Endothelial cell (in vitro differentiated cells): ENCODE data around the gene NELL1. TPM values are rescaled to one million over a fixed set of nuclear protein-coding genes. Genes with fewer than 3 reads are reported as not detected.

Experiments used
- DNase-seq: peaks from one replicate; pipeline ENCODE4 v3.0.0; 2021; ENCODE audit warnings: low spot score
- H3K27ac Mint-ChIP-seq: one replicate; pipeline ENCODE4 v1.8.0; 2021; ENCODE audit warnings: mixed read lengths, inconsistent platforms; ENCODE audit not compliant: unreplicated experiment
- H3K27me3 Mint-ChIP-seq: one replicate; pipeline ENCODE4 v1.8.0; 2021; ENCODE audit warnings: mild to moderate bottlenecking, moderate library complexity, mixed read lengths, inconsistent platforms; ENCODE audit not compliant: unreplicated experiment
- H3K36me3 Mint-ChIP-seq: one replicate; pipeline ENCODE4 v1.8.0; 2021; ENCODE audit warnings: mild to moderate bottlenecking, low read depth, mixed read lengths, inconsistent platforms; ENCODE audit not compliant: unreplicated experiment
- H3K4me1 Mint-ChIP-seq: one replicate; pipeline ENCODE4 v1.8.0; 2021; ENCODE audit warnings: mild to moderate bottlenecking, mixed read lengths, inconsistent platforms; ENCODE audit not compliant: unreplicated experiment
- H3K4me3 Mint-ChIP-seq: one replicate; pipeline ENCODE4 v1.8.0; 2021; ENCODE audit warnings: mild to moderate bottlenecking, mixed read lengths, inconsistent platforms; ENCODE audit not compliant: unreplicated experiment
- H3K9me3 Mint-ChIP-seq: one replicate; pipeline ENCODE4 v1.8.0; 2021; ENCODE audit warnings: mixed read lengths, inconsistent platforms; ENCODE audit not compliant: unreplicated experiment
- CTCF ChIP-seq: fragments of 200-600 bp; sonication (generic); IDR thresholded peaks from one replicate; pipeline ENCODE4 v1.5.0; 2021; ENCODE audit warnings: antibody characterized with exemption; ENCODE audit not compliant: unreplicated experiment
- total RNA-seq: library from RNA; stranded (reverse); fragmentation: NEBNext Ultra II Directional; extraction: Animal tissue kit (Norgen Biotek cat#: 25700); gene quantifications from one replicate; pipeline ENCODE4 v1.2.1, GENCODE V29; 2021; ENCODE audit not compliant: unreplicated experiment

Gene NELL1
- total RNA-seq, 1 donor from 2014 or later: 0.26 TPM

DNA sequence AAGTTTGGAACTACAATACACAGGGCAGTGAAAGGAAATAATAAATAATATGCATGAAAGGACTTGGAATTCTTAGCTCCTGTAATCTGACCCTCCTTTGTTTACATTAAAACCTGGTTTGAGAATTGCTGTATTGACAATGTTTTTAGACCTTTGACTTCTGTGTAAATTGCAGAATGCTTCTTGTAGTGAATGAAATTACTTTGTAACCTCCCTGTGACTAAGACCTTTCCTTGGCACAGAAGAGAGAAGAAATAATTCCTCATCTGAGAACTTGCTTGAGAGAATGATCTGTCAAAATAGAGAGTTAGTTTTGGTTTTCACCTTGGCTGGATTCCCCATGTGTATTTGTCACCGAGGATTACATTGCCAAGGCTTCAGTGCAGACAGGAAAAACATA, 883.5 kb downstream of the NELL1 start:
- Mint-ChIP-seq H3K4me1 (peaks cover 15% of the 10 kb centered on the region), H3K36me3 (no peaks in the 10 kb centered on the region), H3K27ac (peak overlapping the region; percentile 27), H3K9me3 (no peaks in the 10 kb centered on the region), H3K27me3 (no peaks in the 10 kb centered on the region), H3K4me3 (no peak overlapping the region)
- no peak for DNase-seq
- no peak for TF ChIP-seq CTCF

DNA sequence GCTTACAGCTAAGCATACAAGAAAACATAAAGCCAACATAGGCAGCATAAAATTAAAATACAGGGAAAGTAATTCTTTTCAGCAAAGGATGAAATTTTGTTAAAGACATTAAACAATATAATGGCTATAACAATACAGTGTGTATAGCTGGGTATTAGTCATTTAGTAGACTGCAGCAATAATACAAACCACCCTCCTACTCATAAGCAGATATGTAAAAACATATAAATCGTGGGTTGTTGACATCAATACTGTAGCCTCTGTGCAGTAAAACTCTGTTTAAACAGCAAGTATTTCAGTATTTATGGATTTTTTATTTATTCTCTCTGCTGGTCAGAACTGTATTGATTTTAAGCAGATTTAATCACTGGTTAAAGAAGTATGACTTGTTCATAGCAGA, 884.4 kb downstream of the NELL1 start:
- no peak for DNase-seq
- no peak overlapping the region for H3K27ac Mint-ChIP-seq
- no peak overlapping the region for H3K4me3 Mint-ChIP-seq
- no peaks in the 10 kb centered on the region for H3K36me3 Mint-ChIP-seq
- no peak for TF ChIP-seq CTCF
- no peaks in the 10 kb centered on the region for H3K9me3 Mint-ChIP-seq
- H3K27me3 Mint-ChIP-seq: no peaks in the 10 kb centered on the region
- H3K4me1 Mint-ChIP-seq: peaks cover 15% of the 10 kb centered on the region

DNA sequence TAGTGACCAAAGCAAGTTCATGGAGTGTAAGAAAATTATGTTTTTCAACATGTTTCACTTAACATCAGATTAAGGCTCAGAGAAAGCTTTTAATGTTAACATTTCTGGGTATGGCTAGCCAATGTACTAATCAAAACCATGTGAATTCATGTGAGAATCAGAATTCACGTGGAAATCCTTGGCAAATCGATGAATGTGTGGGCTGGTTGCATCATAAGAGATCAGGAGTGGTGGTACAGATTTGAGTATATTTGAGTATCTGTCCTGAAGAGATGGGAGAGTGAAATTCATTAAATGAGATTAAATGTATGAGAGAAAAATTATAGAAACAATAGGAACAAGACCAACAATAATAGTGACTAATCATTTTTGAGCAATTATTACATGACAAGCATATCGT, 884.9 kb downstream of the NELL1 start:
- DNase-seq: no peak
- Mint-ChIP-seq H3K4me3 (no peak overlapping the region), H3K9me3 (no peaks in the 10 kb centered on the region), H3K27me3 (no peaks in the 10 kb centered on the region), H3K36me3 (no peaks in the 10 kb centered on the region), H3K27ac (no peak overlapping the region), H3K4me1 (peaks cover 15% of the 10 kb centered on the region)
- TF ChIP-seq CTCF: no peak

- DNase-seq: no peak
- Mint-ChIP-seq H3K27ac (no peak overlapping the region), H3K4me3 (no peak overlapping the region), H3K36me3 (no peaks in the 10 kb centered on the region), H3K9me3 (no peaks in the 10 kb centered on the region), H3K4me1 (peaks cover 15% of the 10 kb centered on the region), H3K27me3 (no peaks in the 10 kb centered on the region)
- TF ChIP-seq CTCF: no peak
These were observed 887.5 kb downstream of the NELL1 start for GRCh38 chr11:21556926-21557325.

DNA sequence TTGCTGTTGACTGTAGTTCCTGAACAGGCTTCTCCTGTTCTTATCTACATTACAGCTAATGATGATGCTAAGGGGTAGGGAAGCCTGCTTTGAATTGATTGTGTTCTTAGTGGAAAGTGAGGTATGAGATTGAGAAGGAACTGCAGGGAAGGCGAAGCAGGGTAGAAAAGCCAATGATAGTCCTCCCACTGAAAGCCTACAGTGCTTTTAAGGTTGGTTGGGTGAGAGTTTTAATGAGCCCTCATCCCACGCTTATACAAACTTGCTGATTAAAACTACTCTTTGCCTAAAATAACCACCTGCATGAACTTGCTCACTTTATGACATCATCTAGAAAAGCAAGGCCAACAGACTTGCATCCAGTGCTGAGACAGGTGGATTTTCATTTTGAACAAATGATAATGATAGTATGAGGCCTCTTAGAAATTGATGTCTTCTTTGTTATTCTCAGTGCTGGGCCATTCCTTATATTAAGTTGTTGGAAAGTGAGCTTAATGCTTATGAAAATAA, 891.1 kb downstream of the NELL1 start:
- Mint-ChIP-seq H3K9me3 (no peaks in the 10 kb centered on the region), H3K27me3 (no peaks in the 10 kb centered on the region), H3K27ac (no peak overlapping the region), H3K4me1 (no peaks in the 10 kb centered on the region), H3K36me3 (no peaks in the 10 kb centered on the region), H3K4me3 (no peak overlapping the region)
- TF ChIP-seq CTCF: no peak
- DNase-seq: no peak
